H9 (cell line): Measurements from ENCODE around the gene CHST14. TPM values are rescaled to one million over a fixed set of nuclear protein-coding genes. Genes with fewer than 3 reads are reported as not detected.

Experiments used
- DNase-seq: peaks from one replicate; pipeline ENCODE4 v3.0.0-alpha.2; 2017
- H2AFZ ChIP-seq: one replicate; pipeline ENCODE4 v1.6.1; 2013; ENCODE audit warnings: mild to moderate bottlenecking, low read length, control low read depth, moderate library complexity
- H2AK5ac ChIP-seq: 2 replicates; pipeline ENCODE4 v1.6.1; 2013; ENCODE audit warnings: low read length, control low read depth, mixed read lengths; ENCODE audit not compliant: insufficient read length
- H2BK120ac ChIP-seq: one replicate; pipeline ENCODE4 v1.6.1; 2013; ENCODE audit warnings: low read depth, mild to moderate bottlenecking, low read length, control low read depth, inconsistent platforms; ENCODE audit not compliant: poor library complexity, severe bottlenecking
- H2BK12ac ChIP-seq: 2 replicates; pipeline ENCODE4 v1.6.1; 2013; ENCODE audit warnings: low read length, control low read depth, mixed read lengths, low read depth; ENCODE audit not compliant: insufficient read length
- H2BK15ac ChIP-seq: 2 replicates; pipeline ENCODE4 v1.6.1; 2013; ENCODE audit warnings: low read depth, low read length, control low read depth
- H2BK20ac ChIP-seq: one replicate; pipeline ENCODE4 v1.6.1; 2013; ENCODE audit warnings: low read depth, mild to moderate bottlenecking, low read length, control low read depth, inconsistent platforms; ENCODE audit not compliant: poor library complexity, severe bottlenecking
- H2BK5ac ChIP-seq: 2 replicates; pipeline ENCODE4 v1.6.1; 2013; ENCODE audit warnings: low read length, control low read depth, mixed read lengths; ENCODE audit not compliant: insufficient read length
- H3K14ac ChIP-seq: 2 replicates; pipeline ENCODE4 v1.6.1; 2013; ENCODE audit warnings: low read length, control low read depth; ENCODE audit not compliant: insufficient read depth
- H3K18ac ChIP-seq: 2 replicates; pipeline ENCODE4 v1.6.1; 2013; ENCODE audit warnings: low read depth, mild to moderate bottlenecking, mixed read lengths, low read length, control low read depth; ENCODE audit not compliant: insufficient read length
- H3K23ac ChIP-seq: 2 replicates; pipeline ENCODE4 v1.6.1; 2013; ENCODE audit warnings: low read length, control low read depth, mixed read lengths, low read depth; ENCODE audit not compliant: insufficient read length
- H3K23me2 ChIP-seq: 2 replicates; pipeline ENCODE4 v1.6.1; 2013; ENCODE audit warnings: low read depth, mild to moderate bottlenecking, mixed read lengths, low read length, control low read depth; ENCODE audit not compliant: insufficient read length, poor library complexity, severe bottlenecking
- H3K27ac ChIP-seq: 2 replicates; pipeline ENCODE4 v1.5.1; 2013; ENCODE audit warnings: low read length, control low read depth, mixed read lengths, low read depth; ENCODE audit not compliant: insufficient read length
- H3K27me3 ChIP-seq: 2 replicates; pipeline ENCODE4 v1.6.1; 2013; ENCODE audit warnings: low read length, control low read depth, inconsistent platforms; ENCODE audit not compliant: insufficient read depth
- H3K4ac ChIP-seq: 2 replicates; pipeline ENCODE4 v1.6.1; 2013; ENCODE audit warnings: low read depth, mild to moderate bottlenecking, control low read depth, inconsistent platforms, low read length, moderate library complexity
- H3K4me1 ChIP-seq: 2 replicates; pipeline ENCODE4 v1.6.1; 2013; ENCODE audit warnings: low read length, control low read depth, inconsistent platforms; ENCODE audit not compliant: insufficient read depth
- H3K4me2 ChIP-seq: 2 replicates; pipeline ENCODE4 v1.6.1; 2013; ENCODE audit warnings: low read length, control low read depth, mixed read lengths; ENCODE audit not compliant: insufficient read length, insufficient read depth
- H3K56ac ChIP-seq: 2 replicates; pipeline ENCODE4 v1.6.1; 2013; ENCODE audit warnings: low read depth, mild to moderate bottlenecking, mixed read lengths, low read length, control low read depth; ENCODE audit not compliant: insufficient read length
- H3K79me1 ChIP-seq: 2 replicates; pipeline ENCODE4 v1.6.1; 2013; ENCODE audit warnings: low read depth, mild to moderate bottlenecking, moderate library complexity, low read length, control low read depth, inconsistent platforms; ENCODE audit not compliant: insufficient read depth, poor library complexity, severe bottlenecking
- H3K79me2 ChIP-seq: 2 replicates; pipeline ENCODE4 v1.6.1; 2013; ENCODE audit warnings: low read length, control low read depth, inconsistent platforms; ENCODE audit not compliant: insufficient read depth
- H3K9ac ChIP-seq: 2 replicates; pipeline ENCODE4 v1.6.1; 2013; ENCODE audit warnings: low read length, control low read depth, mixed read lengths; ENCODE audit not compliant: insufficient read length; ENCODE audit errors: extremely low read depth
- H3K9me3 ChIP-seq: one replicate; pipeline ENCODE4 v1.6.1; 2013; ENCODE audit warnings: low read depth, low read length, inconsistent platforms; ENCODE audit not compliant: control insufficient read depth
- H3T11ph ChIP-seq: one replicate; pipeline ENCODE4 v1.6.1; 2013; ENCODE audit warnings: mild to moderate bottlenecking, low read length, control low read depth, inconsistent platforms
- H4K20me1 ChIP-seq: one replicate; pipeline ENCODE4 v1.6.1; 2013; ENCODE audit not compliant: control insufficient read depth, insufficient read length, insufficient read depth
- H4K5ac ChIP-seq: 2 replicates; pipeline ENCODE4 v1.6.1; 2013; ENCODE audit warnings: low read depth, mild to moderate bottlenecking, mixed read lengths, low read length, control low read depth; ENCODE audit not compliant: insufficient read length
- H4K8ac ChIP-seq: replicated peaks from 2 replicates; pipeline ENCODE4 v1.6.1; 2013; ENCODE audit warnings: low read length, control low read depth, mixed read lengths, low read depth; ENCODE audit not compliant: insufficient read length
- H4K91ac ChIP-seq: 2 replicates; pipeline ENCODE4 v1.6.1; 2013; ENCODE audit warnings: low read depth, mild to moderate bottlenecking, moderate library complexity, mixed read lengths, low read length, control low read depth; ENCODE audit not compliant: insufficient read length
- H3K27ac Mint-ChIP-seq, 3 experiments: 2 replicates in 2 of 3; 3 replicates in 1 of 3; pipeline ENCODE4 v1.8.0; 2020 to 2021; ENCODE audit warnings: mixed read lengths in 3 of 3, mild to moderate bottlenecking in 1 of 3, moderate library complexity in 1 of 3
- H3K27me3 Mint-ChIP-seq: 2 replicates; pipeline ENCODE4 v1.8.0; 2021; ENCODE audit warnings: low read depth, mild to moderate bottlenecking, moderate library complexity, mixed read lengths
- H3K36me3 Mint-ChIP-seq, 3 experiments: 2 replicates in 2 of 3; 3 replicates in 1 of 3; pipeline ENCODE4 v1.8.0; 2020 to 2021; ENCODE audit warnings: low read depth in 3 of 3, mixed read lengths in 3 of 3; ENCODE audit not compliant: insufficient read depth in 1 of 3
- H3K4me1 Mint-ChIP-seq, 2 experiments: 2 replicates each; pipeline ENCODE4 v1.8.0; 2020; ENCODE audit warnings: mixed read lengths in 2 of 2
- H3K4me3 Mint-ChIP-seq, 2 experiments: 2 replicates in 1 of 2; 3 replicates in 1 of 2; pipeline ENCODE4 v1.8.0; 2020 to 2021; ENCODE audit warnings: mild to moderate bottlenecking in 2 of 2, mixed read lengths in 2 of 2, moderate library complexity in 1 of 2
- H3K9me3 Mint-ChIP-seq, 2 experiments: 2 replicates in 1 of 2; 3 replicates in 1 of 2; pipeline ENCODE4 v1.8.0; 2020; ENCODE audit warnings: mild to moderate bottlenecking in 2 of 2, mixed read lengths in 2 of 2, moderate library complexity in 1 of 2
- CTCF ChIP-seq: fragments of 200-600 bp; sonication (generic); conservative IDR thresholded peaks from 3 replicates; pipeline ENCODE4 v1.8.0; 2021; ENCODE audit warnings: antibody characterized with exemption, mild to moderate bottlenecking
- WGBS: extraction: QIAGEN DNeasy Blood & Tissue Kit; methylation state at CpG from one replicate; pipeline ENCODE4 v1.1.7; 2013; ENCODE audit warnings: missing lambda C conversion rate, low lambda C conversion rate, mixed read lengths; ENCODE audit not compliant: insufficient read length; ENCODE audit errors: extremely low coverage; 5-methylcytosine and 5-hydroxymethylcytosine counted together
- total RNA-seq: library from RNA; stranded (reverse); gene quantifications from 2 replicates; pipeline ENCODE4 v1.2.1, GENCODE V29; 2021

Gene CHST14
- total RNA-seq, 1 experiment from 2014 or later, result 25.7 TPM

- H3K23ac ChIP-seq, result no peak overlapping the region
- no peak overlapping the region for H2BK20ac ChIP-seq
- H4K20me1 ChIP-seq, result no peaks in the 10 kb centered on the region
- H3K4me1 Mint-ChIP-seq, result peaks cover 71 to 73% of the 10 kb centered on the region in 2 experiments
- no peak overlapping the region for H3K56ac ChIP-seq
- H3K4me1 ChIP-seq, result peaks cover 31% of the 10 kb centered on the region
- no peak for TF ChIP-seq CTCF
- no peak overlapping the region for H3K4me3 Mint-ChIP-seq
- no peak overlapping the region for H3K9ac ChIP-seq
- no peak for DNase-seq
- no peak overlapping the region for H2AFZ ChIP-seq
- H2BK15ac ChIP-seq, result no peak overlapping the region
- peaks cover 7% of the 10 kb centered on the region for H3K79me1 ChIP-seq
- WGBS, result no CpG with 5 or more reads among the region's 4 CpGs
- H2BK5ac ChIP-seq, result no peak overlapping the region
- H4K8ac ChIP-seq, result no peak overlapping the region
- H3K27me3 Mint-ChIP-seq, result no peaks in the 10 kb centered on the region
- H2BK120ac ChIP-seq, result no peak overlapping the region
- no peaks in the 10 kb centered on the region for H3K27me3 ChIP-seq
- peaks cover 0 to 24% (median 3%) of the 10 kb centered on the region in 3 experiments; a peak in 4 of 7 replicates for H3K36me3 Mint-ChIP-seq
- no peak overlapping the region for H4K91ac ChIP-seq
- H2AK5ac ChIP-seq, result no peak overlapping the region
- H4K5ac ChIP-seq, result no peak overlapping the region
- H3K14ac ChIP-seq, result no peak overlapping the region
- H3K27ac ChIP-seq, result no peak overlapping the region
- H3K4me2 ChIP-seq, result no peak overlapping the region
- no peaks in the 10 kb centered on the region for H3K9me3 ChIP-seq
- H3K4ac ChIP-seq, result no peak overlapping the region
- peaks cover 71% of the 10 kb centered on the region; the same call in 1 of the 2 replicates for H3K79me2 ChIP-seq
- H3K27ac Mint-ChIP-seq, result no peak overlapping the region; a peak in 1 of 7 replicates
- no peak overlapping the region for H2BK12ac ChIP-seq
- no peak overlapping the region for H3T11ph ChIP-seq
- H3K9me3 Mint-ChIP-seq, result no peaks in the 10 kb centered on the region
- no peaks in the 10 kb centered on the region for H3K23me2 ChIP-seq
- no peak overlapping the region for H3K18ac ChIP-seq
Observed at GRCh38 chr15:40448354-40448753, 22.4 kb upstream of the CHST14 start.
